Adrenal gland (tissue), 12 donors: ENCODE results near the gene MXRA8. TPM values are rescaled to one million over a fixed set of nuclear protein-coding genes. Genes with fewer than 3 reads are reported as not detected.

Experiments used
- DNase-seq, 7 donors: peaks; one replicate each; pipeline ENCODE4 v3.0.0-alpha.2; 2019 to 2020
- H3K27ac ChIP-seq, 5 donors: fragments of 200-600 bp; sonication (generic) in 4 of 5; 1 replicate in 3 of 5; 2 replicates in 2 of 5; pipeline versions ENCODE4 v1.5.1 to v1.8.0; 2016 to 2020; ENCODE audit warnings: mild to moderate bottlenecking in 1 of 5
- H3K27me3 ChIP-seq: fragments of 200-600 bp; 2 replicates; pipeline ENCODE4 v1.8.0; 2021
- H3K36me3 ChIP-seq, 2 donors: fragments of 200-600 bp; replicated peaks in 1 of 2; 1 replicate in 1 of 2; 2 replicates in 1 of 2; pipeline versions ENCODE4 v1.5.1 to v1.8.0; 2018 to 2022
- H3K4me1 ChIP-seq, 2 donors: fragments of 200-600 bp; replicated peaks in 1 of 2; 1 replicate in 1 of 2; 2 replicates in 1 of 2; pipeline versions ENCODE4 v1.5.1 to v1.8.0; 2018 to 2021
- H3K4me3 ChIP-seq, 4 donors: fragments of 200-600 bp; sonication (generic) in 3 of 4; one replicate each; pipeline ENCODE4 v1.5.1; 2016 to 2018
- H3K9me3 ChIP-seq, 3 donors: fragments of 200-600 bp; sonication (generic) in 1 of 3; replicated peaks in 1 of 3; 1 replicate in 2 of 3; 2 replicates in 1 of 3; pipeline versions ENCODE4 v1.5.1 to v1.8.0; 2016 to 2021
- CTCF ChIP-seq, 6 experiments: fragments of 450-650 bp in 4 of 6; fragments of 200-600 bp in 2 of 6; sonication (generic) in 1 of 6; IDR thresholded peaks; 1 replicate in 5 of 6; 2 replicates in 1 of 6; pipeline versions ENCODE4 v1.5.1 to v1.8.0; 2016 to 2021; ENCODE audit warnings: antibody characterized with exemption in 6 of 6, mild to moderate bottlenecking in 2 of 6, moderate library complexity in 1 of 6
- POLR2A ChIP-seq, 2 donors: fragments of 450-650 bp; IDR thresholded peaks; one replicate each; pipeline ENCODE4 v1.6.1; 2017; ENCODE audit warnings: antibody characterized with exemption in 2 of 2, mild to moderate bottlenecking in 2 of 2, moderate library complexity in 1 of 2
- WGBS, 4 donors: extraction: QIAGEN DNeasy Blood & Tissue Kit in 2 of 4; methylation state at CpG; one replicate each; pipeline versions ENCODE4 v1.1.5 to v1.1.7; 2013 to 2017; 5-methylcytosine and 5-hydroxymethylcytosine counted together
- intact Hi-C, 2 donors: fragments of 100-400 bp; cut with DNase I; formaldehyde crosslinking; loops; one replicate each; pipeline versions ENCODE4 v1.14.1 to v1.15.0; 2022 to 2023
- polyA plus RNA-seq, 3 donors: library from polyadenylated mRNA; stranded (reverse); fragments of 200-250 nt in 2 of 3; fragments of 350-450 nt in 1 of 3; fragmentation: Illumina TruSeq in 1 of 3; extraction: RNeasy Lipid Tissue Mini Kit (QIAGEN cat#74804) in 1 of 3; gene quantifications; one replicate each; pipeline ENCODE4 v1.2.3, GENCODE V29; 2013 to 2014
- total RNA-seq, 9 donors: library from RNA; depleted of rRNA in 4 of 9; stranded (reverse); fragments of >200 nt in 4 of 9; fragments of 120-200 nt in 1 of 9; fragmentation: NEBNext Ultra II Directional in 1 of 9; extraction: Animal tissue kit (Norgen Biotek cat#: 25700) in 1 of 9; gene quantifications; one replicate each; pipeline versions ENCODE4 v1.1.0 to v1.2.4, GENCODE V29; 2013 to 2023
- donor health status: healthy with polysubstance abuse.
- donor health status: Bipolar disorder and iron deficiency.
- donor health status: DM: yes; HTN: yes; CAD: no.
- donor health status: DM: no; HTN: no; CAD: no.
- donor health status: DM: no; HTN: no; CAD: no.
- donor health status: DM: yes; HTN: yes; CAD: no.

Gene MXRA8
- total and polyA plus RNA-seq, 12 donors: 8.4 to 104 (median 46.6) TPM

GRCh38 chr1:1354271-1355247 is 3.8 kb downstream of the MXRA8 start:
- TF ChIP-seq POLR2A (IDR thresholded peaks at IDR 0.05) (no peak), CTCF (IDR thresholded peaks at IDR 0.05) (no peak)
- 29 to 39% (median 31%) methylated on average over 70 to 116 of the region's 116 CpGs; no CpG with 5 or more reads in 1 of the 4 donors for WGBS, 4 donors
- Histone ChIP-seq H3K9me3 (no peaks in the 10 kb centered on the region), H3K4me3 (peak overlapping the region in 1 of 4 donors; percentile 41), H3K4me1 (peaks cover 4 to 5% of the 10 kb centered on the region in 2 donors), H3K27ac (peak overlapping the region in 1 of 5 donors; percentile 87), H3K27me3 (peaks cover 20% of the 10 kb centered on the region), H3K36me3 (no peaks in the 10 kb centered on the region)
- intact Hi-C loops: no loop called here
- DNase-seq: peak in 2 of 7 donors; percentile 1 to 12

- intact Hi-C loops: no loop called here
- WGBS, 4 donors: 23 to 39% (median 32%) methylated on average over 12 to 28 of the region's 28 CpGs
- H3K36me3 ChIP-seq: no peaks in the 10 kb centered on the region
- no peaks in the 10 kb centered on the region for H3K9me3 ChIP-seq
- TF ChIP-seq CTCF (IDR thresholded peaks at IDR 0.05): no peak
- TF ChIP-seq POLR2A (IDR thresholded peaks at IDR 0.05): no peak
- DNase-seq: no peak
- H3K4me3 ChIP-seq: no peak overlapping the region
- H3K27me3 ChIP-seq: peaks cover 20% of the 10 kb centered on the region
- peak overlapping the region in 1 of 5 donors; percentile 45 for H3K27ac ChIP-seq
- H3K4me1 ChIP-seq: peaks cover 4 to 5% of the 10 kb centered on the region in 2 donors
Measured at GRCh38 chr1:1353389-1354151, 4.8 kb downstream of the MXRA8 start.

- intact Hi-C loops: no loop called here
- Histone ChIP-seq H3K4me1 (peaks cover 8 to 10% of the 10 kb centered on the region in 2 donors), H3K4me3 (no peak overlapping the region), H3K27me3 (peaks cover 20% of the 10 kb centered on the region), H3K9me3 (no peaks in the 10 kb centered on the region), H3K36me3 (no peaks in the 10 kb centered on the region), H3K27ac (peak overlapping the region in 1 of 5 donors; percentile 45)
- 26 to 31% (median 30%) methylated on average over 3 to 5 of the region's 5 CpGs; no CpG with 5 or more reads in 1 of the 4 donors for WGBS, 4 donors
- no peak for TF ChIP-seq POLR2A (IDR thresholded peaks at IDR 0.05)
- no peak for TF ChIP-seq CTCF (IDR thresholded peaks at IDR 0.05)
- DNase-seq: no peak
Measured at GRCh38 chr1:1352786-1353388, 5.5 kb downstream of the MXRA8 start.
